GM23338 (cell line): Measurements from ENCODE around the gene ACTL6A. TPM values are rescaled to one million over a fixed set of nuclear protein-coding genes. Genes with fewer than 3 reads are reported as not detected.

Source experiments
- ATAC-seq: fragments of 200-7000 bp; cut with Tn5 transposase; 3 replicates; pipeline ENCODE4 v1.9.1; 2020
- DNase-seq: peaks from one replicate; pipeline ENCODE4 v3.0.0-alpha.2; 2015; ENCODE audit warnings: low spot score
- H2AFZ ChIP-seq: fragments of 200-600 bp; sonication (generic); 2 replicates; pipeline ENCODE4 v1.8.0; 2016; ENCODE audit warnings: antibody characterized with exemption, mild to moderate bottlenecking, moderate library complexity
- H3F3A ChIP-seq: fragments of 200-600 bp; sonication (generic); replicated peaks from 2 replicates; pipeline ENCODE4 v1.8.0; 2017; ENCODE audit warnings: antibody characterized with exemption, mixed run types, low read depth
- H3K27ac ChIP-seq: fragments of 200-600 bp; sonication (generic); 2 replicates; pipeline ENCODE4 v1.6.1; 2016; ENCODE audit warnings: low read depth
- H3K27me3 ChIP-seq: fragments of 200-600 bp; sonication (generic); 2 replicates; pipeline ENCODE4 v1.8.0; 2016; ENCODE audit warnings: mild to moderate bottlenecking, mixed run types, moderate library complexity; ENCODE audit not compliant: insufficient read depth
- H3K36me3 ChIP-seq: fragments of 200-600 bp; sonication (generic); 2 replicates; pipeline ENCODE4 v1.8.0; 2016; ENCODE audit warnings: mild to moderate bottlenecking; ENCODE audit not compliant: insufficient read depth
- H3K4me1 ChIP-seq: fragments of 200-600 bp; sonication (generic); 2 replicates; pipeline ENCODE4 v1.8.0; 2016; ENCODE audit warnings: mild to moderate bottlenecking, moderate library complexity; ENCODE audit not compliant: insufficient read depth
- H3K4me2 ChIP-seq: fragments of 200-600 bp; sonication (generic); 2 replicates; pipeline ENCODE4 v1.7.1; 2017; ENCODE audit warnings: mixed run types
- H3K4me3 ChIP-seq: fragments of 200-600 bp; sonication (generic); 2 replicates; pipeline ENCODE4 v1.6.1; 2016; ENCODE audit warnings: mixed run types
- H3K79me2 ChIP-seq: fragments of 200-600 bp; sonication (generic); replicated peaks from 2 replicates; pipeline ENCODE4 v1.8.0; 2017; ENCODE audit warnings: mild to moderate bottlenecking; ENCODE audit not compliant: insufficient read depth
- H3K9me2 ChIP-seq: fragments of 200-600 bp; sonication (generic); 2 replicates; pipeline ENCODE4 v1.8.0; 2017; ENCODE audit not compliant: insufficient read depth
- H4K20me1 ChIP-seq: fragments of 200-600 bp; sonication (generic); replicated peaks from 2 replicates; pipeline ENCODE4 v1.8.0; 2017; ENCODE audit warnings: mild to moderate bottlenecking; ENCODE audit not compliant: insufficient read depth
- H3K27ac Mint-ChIP-seq: 2 replicates; pipeline ENCODE4 v1.8.0; 2020; ENCODE audit warnings: inconsistent platforms, mild to moderate bottlenecking, moderate library complexity, mixed read lengths
- H3K27me3 Mint-ChIP-seq: 3 replicates; pipeline ENCODE4 v1.8.0; 2022; ENCODE audit warnings: low read depth, mild to moderate bottlenecking, moderate library complexity, mixed read lengths, inconsistent platforms; ENCODE audit not compliant: insufficient read depth, poor library complexity
- H3K36me3 Mint-ChIP-seq: 3 replicates; pipeline ENCODE4 v1.8.0; 2021; ENCODE audit warnings: low read depth, mild to moderate bottlenecking, inconsistent platforms, moderate library complexity, mixed read lengths
- H3K4me1 Mint-ChIP-seq: 3 replicates; pipeline ENCODE4 v1.8.0; 2020; ENCODE audit warnings: mild to moderate bottlenecking, inconsistent platforms, mixed read lengths
- H3K4me3 Mint-ChIP-seq: 3 replicates; pipeline ENCODE4 v1.8.0; 2021; ENCODE audit warnings: moderate library complexity, mild to moderate bottlenecking, inconsistent platforms, mixed read lengths
- H3K9me3 Mint-ChIP-seq: 3 replicates; pipeline ENCODE4 v1.8.0; 2020; ENCODE audit warnings: moderate library complexity, mild to moderate bottlenecking, inconsistent platforms, mixed read lengths
- EZH2 ChIP-seq: fragments of 200-600 bp; sonication (generic); IDR thresholded peaks from one replicate; pipeline ENCODE4 v1.8.0; 2017; ENCODE audit warnings: antibody characterized with exemption, mild to moderate bottlenecking, low read depth; ENCODE audit not compliant: unreplicated experiment
- EZH2phosphoT487 ChIP-seq: fragments of 200-600 bp; sonication (generic); IDR thresholded peaks from one replicate; pipeline ENCODE4 v1.8.1; 2018; ENCODE audit warnings: antibody characterized with exemption; ENCODE audit not compliant: unreplicated experiment
- JUNB ChIP-seq: IDR thresholded peaks from one replicate; pipeline ENCODE4 v1.6.1; 2016; ENCODE audit warnings: antibody characterized with exemption; ENCODE audit not compliant: unreplicated experiment
- NANOG ChIP-seq: IDR thresholded peaks from 2 replicates; pipeline ENCODE4 v1.6.1; 2016; ENCODE audit warnings: antibody characterized with exemption, borderline replicate concordance
- POLR2AphosphoS5 ChIP-seq: IDR thresholded peaks from 2 replicates; pipeline ENCODE4 v1.6.1; 2016; ENCODE audit warnings: antibody characterized with exemption, low read depth
- STAT1 ChIP-seq: IDR thresholded peaks from one replicate; pipeline ENCODE4 v1.6.1; 2016; ENCODE audit warnings: antibody characterized with exemption; ENCODE audit not compliant: unreplicated experiment
- ZNF114 ChIP-seq: fragments of 250-450 bp; sonication (Bioruptor Pico); IDR thresholded peaks from 2 replicates; pipeline ENCODE4 v1.5.0; 2020; ENCODE audit warnings: mild to moderate bottlenecking, moderate library complexity
- ZNF331 ChIP-seq: fragments of 250-450 bp; sonication (Bioruptor Pico); IDR thresholded peaks from 2 replicates; pipeline ENCODE4 v1.5.0; 2020; ENCODE audit warnings: low read depth, mild to moderate bottlenecking, moderate library complexity
- polyA plus RNA-seq: library from polyadenylated mRNA; unstranded; fragments of >200 nt; fragmentation: Nextera tagmentation; extraction: Ambion mirVana; gene quantifications from 2 replicates; pipeline ENCODE4 v1.2.1, GENCODE V29; 2016
- total RNA-seq: library from RNA; depleted of rRNA; stranded (reverse); fragments of >200 nt; shearing (Covaris generic); gene quantifications from 2 replicates; pipeline ENCODE4 v1.2.3, GENCODE V29; 2014
- TF ChIP-seq, protein P1 (sequence below), 2 experiments: fragments of 200-600 bp in 1 of 2; sonication (generic) in 1 of 2; conservative IDR thresholded peaks; 2 replicates each; pipeline versions ENCODE4 v1.5.1 to v1.6.1; 2016 to 2017; ENCODE audit warnings: antibody characterized with exemption in 2 of 2, low read depth in 2 of 2, mild to moderate bottlenecking in 2 of 2, moderate library complexity in 1 of 2
- TF ChIP-seq, protein P2 (sequence below): IDR thresholded peaks from one replicate; pipeline ENCODE4 v1.6.1; 2018; ENCODE audit warnings: antibody characterized with exemption; ENCODE audit not compliant: unreplicated experiment
- TF ChIP-seq, protein P3 (sequence below): IDR thresholded peaks from 2 replicates; pipeline ENCODE4 v1.6.1; 2016; ENCODE audit warnings: antibody characterized with exemption

ACTL6A gene
- total and polyA plus RNA-seq, 2 experiments from 2014 or later = 117 to 125 TPM

DNA sequence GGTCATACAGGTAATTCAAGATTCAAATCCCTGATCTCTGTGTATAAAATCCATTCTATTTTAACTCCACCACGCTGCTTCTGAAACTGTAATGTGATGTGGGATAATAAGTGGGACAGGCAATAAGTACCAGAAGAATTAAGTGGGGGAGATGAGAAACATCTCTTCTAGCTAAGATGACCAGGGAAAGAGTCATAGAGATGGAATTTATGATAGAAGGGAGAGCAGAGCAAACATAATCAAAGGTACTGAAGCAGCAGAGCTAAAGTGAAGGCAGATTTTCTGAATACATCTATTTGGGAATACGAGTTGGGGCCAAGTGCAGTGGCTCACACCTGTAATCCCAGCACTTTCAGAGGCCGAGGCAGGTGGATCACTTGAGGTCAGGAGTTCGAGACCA lies 36.8 kb downstream of the ACTL6A start (continued):
- TF ChIP-seq, protein P1, sequence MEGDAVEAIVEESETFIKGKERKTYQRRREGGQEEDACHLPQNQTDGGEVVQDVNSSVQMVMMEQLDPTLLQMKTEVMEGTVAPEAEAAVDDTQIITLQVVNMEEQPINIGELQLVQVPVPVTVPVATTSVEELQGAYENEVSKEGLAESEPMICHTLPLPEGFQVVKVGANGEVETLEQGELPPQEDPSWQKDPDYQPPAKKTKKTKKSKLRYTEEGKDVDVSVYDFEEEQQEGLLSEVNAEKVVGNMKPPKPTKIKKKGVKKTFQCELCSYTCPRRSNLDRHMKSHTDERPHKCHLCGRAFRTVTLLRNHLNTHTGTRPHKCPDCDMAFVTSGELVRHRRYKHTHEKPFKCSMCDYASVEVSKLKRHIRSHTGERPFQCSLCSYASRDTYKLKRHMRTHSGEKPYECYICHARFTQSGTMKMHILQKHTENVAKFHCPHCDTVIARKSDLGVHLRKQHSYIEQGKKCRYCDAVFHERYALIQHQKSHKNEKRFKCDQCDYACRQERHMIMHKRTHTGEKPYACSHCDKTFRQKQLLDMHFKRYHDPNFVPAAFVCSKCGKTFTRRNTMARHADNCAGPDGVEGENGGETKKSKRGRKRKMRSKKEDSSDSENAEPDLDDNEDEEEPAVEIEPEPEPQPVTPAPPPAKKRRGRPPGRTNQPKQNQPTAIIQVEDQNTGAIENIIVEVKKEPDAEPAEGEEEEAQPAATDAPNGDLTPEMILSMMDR (conservative IDR thresholded peaks at IDR 0.05; ENCODE audit: low read depth in 2 of 2) = no peak
- TF ChIP-seq, protein P2, sequence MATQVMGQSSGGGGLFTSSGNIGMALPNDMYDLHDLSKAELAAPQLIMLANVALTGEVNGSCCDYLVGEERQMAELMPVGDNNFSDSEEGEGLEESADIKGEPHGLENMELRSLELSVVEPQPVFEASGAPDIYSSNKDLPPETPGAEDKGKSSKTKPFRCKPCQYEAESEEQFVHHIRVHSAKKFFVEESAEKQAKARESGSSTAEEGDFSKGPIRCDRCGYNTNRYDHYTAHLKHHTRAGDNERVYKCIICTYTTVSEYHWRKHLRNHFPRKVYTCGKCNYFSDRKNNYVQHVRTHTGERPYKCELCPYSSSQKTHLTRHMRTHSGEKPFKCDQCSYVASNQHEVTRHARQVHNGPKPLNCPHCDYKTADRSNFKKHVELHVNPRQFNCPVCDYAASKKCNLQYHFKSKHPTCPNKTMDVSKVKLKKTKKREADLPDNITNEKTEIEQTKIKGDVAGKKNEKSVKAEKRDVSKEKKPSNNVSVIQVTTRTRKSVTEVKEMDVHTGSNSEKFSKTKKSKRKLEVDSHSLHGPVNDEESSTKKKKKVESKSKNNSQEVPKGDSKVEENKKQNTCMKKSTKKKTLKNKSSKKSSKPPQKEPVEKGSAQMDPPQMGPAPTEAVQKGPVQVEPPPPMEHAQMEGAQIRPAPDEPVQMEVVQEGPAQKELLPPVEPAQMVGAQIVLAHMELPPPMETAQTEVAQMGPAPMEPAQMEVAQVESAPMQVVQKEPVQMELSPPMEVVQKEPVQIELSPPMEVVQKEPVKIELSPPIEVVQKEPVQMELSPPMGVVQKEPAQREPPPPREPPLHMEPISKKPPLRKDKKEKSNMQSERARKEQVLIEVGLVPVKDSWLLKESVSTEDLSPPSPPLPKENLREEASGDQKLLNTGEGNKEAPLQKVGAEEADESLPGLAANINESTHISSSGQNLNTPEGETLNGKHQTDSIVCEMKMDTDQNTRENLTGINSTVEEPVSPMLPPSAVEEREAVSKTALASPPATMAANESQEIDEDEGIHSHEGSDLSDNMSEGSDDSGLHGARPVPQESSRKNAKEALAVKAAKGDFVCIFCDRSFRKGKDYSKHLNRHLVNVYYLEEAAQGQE = no peak
- TF ChIP-seq JUNB (no peak), STAT1 (no peak), ZNF331 (CRISPR knock-in tag) (no peak), NANOG (no peak), ZNF114 (no peak), EZH2 (no peak), EZH2phosphoT487 (no peak), POLR2AphosphoS5 (no peak)

GRCh38 chr3:179603321-179603720 lies 40.6 kb downstream of the ACTL6A start:
- Mint-ChIP-seq H3K4me3 (peak overlapping the region; percentile 99), H3K27ac (no peak overlapping the region), H3K36me3 (peaks cover 36% of the 10 kb centered on the region), H3K4me1 (peaks cover 2% of the 10 kb centered on the region), H3K27me3 (peaks cover 6% of the 10 kb centered on the region), H3K9me3 (no peaks in the 10 kb centered on the region; the same call in 1 of the 3 replicates)
- no peak for ATAC-seq
- Histone ChIP-seq H3K36me3 (peaks cover 26% of the 10 kb centered on the region; the same call in 1 of the 2 replicates), H3K27ac (no peak overlapping the region), H2AFZ (no peak overlapping the region), H3K79me2 (peaks cover 54% of the 10 kb centered on the region), H3K4me3 (peak overlapping the region; percentile 70), H4K20me1 (peaks cover 5% of the 10 kb centered on the region), H3K9me2 (no peaks in the 10 kb centered on the region), H3K4me1 (peaks cover 5% of the 10 kb centered on the region; the same call in 1 of the 2 replicates), H3K27me3 (no peaks in the 10 kb centered on the region), H3F3A (no peaks in the 10 kb centered on the region), H3K4me2 (peak overlapping the region; percentile 72)
- DNase-seq = no peak
- TF ChIP-seq, protein P3, sequence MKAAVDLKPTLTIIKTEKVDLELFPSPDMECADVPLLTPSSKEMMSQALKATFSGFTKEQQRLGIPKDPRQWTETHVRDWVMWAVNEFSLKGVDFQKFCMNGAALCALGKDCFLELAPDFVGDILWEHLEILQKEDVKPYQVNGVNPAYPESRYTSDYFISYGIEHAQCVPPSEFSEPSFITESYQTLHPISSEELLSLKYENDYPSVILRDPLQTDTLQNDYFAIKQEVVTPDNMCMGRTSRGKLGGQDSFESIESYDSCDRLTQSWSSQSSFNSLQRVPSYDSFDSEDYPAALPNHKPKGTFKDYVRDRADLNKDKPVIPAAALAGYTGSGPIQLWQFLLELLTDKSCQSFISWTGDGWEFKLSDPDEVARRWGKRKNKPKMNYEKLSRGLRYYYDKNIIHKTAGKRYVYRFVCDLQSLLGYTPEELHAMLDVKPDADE = no peak
- TF ChIP-seq, protein P1 (conservative IDR thresholded peaks at IDR 0.05; ENCODE audit: low read depth in 2 of 2) = no peak
- TF ChIP-seq STAT1 = no peak
- no peak for TF ChIP-seq EZH2
- no peak for TF ChIP-seq EZH2phosphoT487
- no peak for TF ChIP-seq ZNF114
- TF ChIP-seq, protein P2 = no peak
- TF ChIP-seq JUNB = no peak
